HPDE6-E6E7 (cell line): ENCODE results near the gene DNM3.
"Not testable (repeated sequence)": the region's sequence is repeated elsewhere in the genome, so short reads cannot be mapped to it uniquely, and the experiment has no call there.

Source experiments
- DNase-seq: peaks from one replicate; pipeline ENCODE4 v3.0.0; 2011; ENCODE audit warnings: missing footprints; ENCODE audit errors: extremely low spot score

Gene DNM3

DNA sequence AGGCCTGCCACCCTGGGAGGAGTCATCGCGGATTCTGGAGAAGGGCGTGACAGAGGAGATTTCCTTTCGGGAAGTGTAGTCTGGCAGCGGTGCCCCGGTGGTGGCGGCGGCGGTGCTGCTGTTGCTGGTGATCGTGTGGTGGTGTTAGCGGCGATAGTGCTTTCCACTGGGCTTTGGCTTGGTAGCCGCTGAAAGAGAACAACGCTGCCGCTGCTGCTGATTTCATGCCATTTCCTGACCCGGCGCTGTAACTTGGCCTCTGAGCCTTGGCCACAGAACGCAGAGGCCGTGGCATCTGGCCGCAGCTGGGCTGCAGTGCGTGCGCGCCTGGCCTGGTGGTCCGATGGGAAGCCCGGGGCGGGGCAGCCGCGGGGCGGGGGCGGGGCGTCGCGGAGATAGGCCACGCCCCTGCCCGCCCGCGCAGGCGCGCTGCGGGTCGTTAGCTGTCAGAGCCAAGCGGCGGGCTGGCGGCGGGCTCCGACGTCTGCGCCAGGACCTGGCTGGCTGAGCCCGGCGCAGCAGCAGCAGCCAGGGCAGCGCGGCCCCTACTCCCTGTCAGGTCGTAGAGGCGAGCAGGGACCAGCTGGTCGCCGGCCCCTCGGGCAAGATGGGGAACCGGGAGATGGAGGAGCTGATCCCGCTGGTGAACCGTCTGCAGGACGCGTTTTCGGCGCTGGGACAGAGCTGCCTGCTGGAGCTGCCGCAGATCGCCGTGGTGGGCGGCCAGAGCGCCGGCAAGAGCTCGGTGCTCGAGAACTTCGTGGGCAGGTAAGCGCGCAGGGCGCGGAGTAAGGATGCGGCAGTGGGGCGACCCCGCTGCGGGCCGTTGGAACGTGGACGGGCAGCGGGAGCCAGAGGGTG lies at the start of gene DNM3:
TSS of gene DNM3 (plus strand) at position 449 of the 861 bp plus-strand sequence. CDS start at position 608, 159 bp downstream.
- DNase-seq = peak; percentile 66

- no peak for DNase-seq
Measured at GRCh38 chr1:171792656-171793369, 48.5 kb upstream of the DNM3 start.

DNA sequence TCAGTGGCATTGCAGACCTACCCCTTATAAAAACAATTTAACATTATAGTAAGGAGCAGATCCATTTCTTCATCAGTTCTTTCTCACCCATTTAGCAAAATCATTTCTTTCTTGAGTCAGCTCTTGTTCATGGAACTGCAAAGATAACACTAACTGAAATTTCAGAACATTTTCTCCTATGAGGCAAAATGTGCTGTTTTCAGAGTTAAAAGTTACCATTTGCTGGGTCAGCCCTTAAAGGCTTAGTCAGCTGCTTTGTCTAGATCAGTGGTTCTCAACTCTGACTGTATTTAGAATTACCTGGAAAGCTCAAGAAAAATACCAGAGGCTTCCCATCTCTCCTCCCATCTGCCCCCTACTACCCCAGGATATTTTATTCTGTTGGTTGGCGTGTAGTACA lies 47.7 kb upstream of the DNM3 start:
- DNase-seq = no peak

GRCh38 chr1:171794085-171794484 lies 47.2 kb upstream of the DNM3 start:
- peak; percentile 61 for DNase-seq

GRCh38 chr1:171796592-171796991 lies 44.7 kb upstream of the DNM3 start:
- DNase-seq = no peak

GRCh38 chr1:171798311-171798710 lies 43.0 kb upstream of the DNM3 start:
- DNase-seq = no peak

DNA sequence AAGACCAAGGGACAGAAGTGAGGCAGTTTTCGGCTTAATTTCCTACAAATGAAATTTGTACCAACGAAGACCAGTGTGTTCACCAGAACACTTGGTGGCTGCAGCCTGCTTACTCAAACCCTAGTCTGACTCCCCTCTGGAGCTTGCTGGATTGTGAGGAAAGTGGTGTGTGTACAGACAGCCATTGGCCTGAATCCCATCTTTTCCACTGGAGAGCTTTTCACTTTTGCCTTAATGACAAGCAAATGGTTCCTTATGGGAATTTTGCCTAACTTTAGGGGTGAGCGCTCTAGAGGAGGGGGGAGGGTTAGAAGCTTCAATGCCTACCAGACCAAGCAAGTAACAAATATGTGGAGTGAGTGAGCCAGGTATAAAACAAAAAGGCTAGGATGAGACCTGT lies 42.5 kb upstream of the DNM3 start:
- no peak for DNase-seq

DNA sequence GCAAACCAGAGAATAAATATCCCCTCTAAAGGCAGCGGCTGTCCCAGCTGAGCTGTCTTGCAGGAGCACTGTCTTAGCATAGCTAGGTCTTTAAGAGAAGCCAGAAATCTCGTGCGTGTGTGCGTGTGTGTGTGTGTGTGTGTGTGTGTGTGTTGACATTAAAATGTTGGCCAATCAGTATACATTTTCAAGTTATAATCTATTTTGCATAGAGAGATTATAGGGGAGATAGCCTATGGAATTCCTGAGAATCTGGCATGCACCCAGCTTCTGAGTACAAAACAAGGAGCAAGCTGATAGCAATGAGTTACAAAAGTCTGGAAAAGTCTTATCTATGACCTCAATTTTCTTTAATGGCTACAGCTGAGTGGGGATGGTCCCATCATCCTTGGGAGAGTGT lies 42.1 kb upstream of the DNM3 start:
- DNase-seq = no peak

DNA sequence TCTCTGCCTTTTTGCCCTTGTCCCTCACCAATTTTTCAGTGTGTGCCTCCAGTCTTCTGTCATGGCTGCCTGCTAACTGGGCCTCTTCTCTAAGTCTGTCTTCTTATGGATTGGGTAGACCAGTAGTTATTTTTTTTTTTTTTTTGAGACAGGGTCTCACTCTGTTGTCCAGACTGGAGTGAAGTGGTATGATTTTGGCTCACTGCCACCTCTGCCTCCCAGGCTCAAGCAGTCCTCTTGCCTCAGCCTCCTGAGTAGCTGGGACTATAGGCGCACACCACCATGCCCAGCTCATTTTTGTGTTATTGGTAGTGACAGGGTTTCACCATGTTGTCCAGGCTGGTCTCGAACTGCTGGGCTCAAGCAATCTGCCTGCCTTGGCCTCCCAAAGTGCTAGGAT lies 41.6 kb upstream of the DNM3 start:
- DNase-seq = not testable (repeated sequence)

DNA sequence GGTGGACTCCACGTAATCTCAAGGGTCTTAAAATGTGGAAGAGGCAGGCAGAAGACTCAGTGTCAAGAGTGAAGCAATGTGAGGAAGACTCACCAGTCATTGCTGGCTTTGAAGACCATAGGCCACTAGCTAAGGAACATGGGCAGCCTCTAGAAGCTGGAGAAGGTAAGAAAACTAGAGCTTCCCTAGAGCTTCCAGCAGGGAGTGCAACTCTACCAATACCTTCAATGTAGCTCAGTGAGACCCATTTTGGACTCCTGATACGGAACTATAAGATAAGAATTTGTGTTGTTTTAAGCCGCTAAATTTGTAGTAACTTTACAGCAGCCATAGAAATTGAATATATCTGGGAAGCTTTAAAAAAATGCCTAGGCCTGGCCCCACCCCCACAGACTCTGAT lies 41.0 kb upstream of the DNM3 start:
- no peak for DNase-seq

DNA sequence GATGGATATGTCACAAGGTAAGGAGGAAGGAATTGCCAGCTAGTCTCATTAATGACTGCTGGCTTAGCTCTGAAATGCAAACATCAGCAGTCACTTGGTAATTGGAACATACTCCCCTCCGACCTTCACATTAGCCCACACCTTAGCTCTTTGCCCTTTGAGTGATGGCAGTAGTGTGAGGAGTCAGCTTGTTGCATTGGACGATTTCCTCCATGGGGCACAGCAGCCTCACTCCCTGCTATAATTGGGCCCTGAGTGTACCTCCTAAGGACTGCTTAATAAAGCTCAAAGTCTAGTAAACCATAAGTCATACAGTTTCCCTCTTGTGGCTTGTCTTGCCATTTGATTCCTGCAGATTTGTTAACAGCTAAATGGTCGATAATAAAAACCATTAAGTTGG lies 40.4 kb upstream of the DNM3 start:
- DNase-seq = no peak

DNA sequence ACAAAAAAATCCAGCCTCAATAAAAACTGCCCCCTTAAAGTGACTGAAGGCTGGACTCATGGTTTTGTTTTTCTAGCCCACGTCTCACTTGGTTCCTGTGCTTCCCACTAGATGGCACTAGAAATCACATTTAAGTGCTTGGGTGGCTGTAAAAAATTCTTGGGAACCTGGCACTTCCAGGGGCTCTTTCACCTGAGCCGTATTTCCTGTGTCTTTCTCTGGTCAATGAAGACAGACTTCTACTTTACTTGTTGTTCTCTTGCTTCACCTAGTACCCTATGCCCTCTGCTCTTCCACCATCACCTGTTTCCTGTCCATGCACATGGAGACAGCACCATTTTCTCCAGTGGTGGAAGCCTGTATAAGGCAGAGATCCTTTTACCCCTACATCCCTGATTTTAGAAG lies 39.8 kb upstream of the DNM3 start:
- peak; percentile 46 for DNase-seq

GRCh38 chr1:171802207-171802606 lies 39.1 kb upstream of the DNM3 start:
- DNase-seq = no peak

- no peak for DNase-seq
Measured at GRCh38 chr1:171803045-171803444, 38.3 kb upstream of the DNM3 start.

GRCh38 chr1:171803461-171804022 lies 37.8 kb upstream of the DNM3 start:
- DNase-seq = no peak

DNA sequence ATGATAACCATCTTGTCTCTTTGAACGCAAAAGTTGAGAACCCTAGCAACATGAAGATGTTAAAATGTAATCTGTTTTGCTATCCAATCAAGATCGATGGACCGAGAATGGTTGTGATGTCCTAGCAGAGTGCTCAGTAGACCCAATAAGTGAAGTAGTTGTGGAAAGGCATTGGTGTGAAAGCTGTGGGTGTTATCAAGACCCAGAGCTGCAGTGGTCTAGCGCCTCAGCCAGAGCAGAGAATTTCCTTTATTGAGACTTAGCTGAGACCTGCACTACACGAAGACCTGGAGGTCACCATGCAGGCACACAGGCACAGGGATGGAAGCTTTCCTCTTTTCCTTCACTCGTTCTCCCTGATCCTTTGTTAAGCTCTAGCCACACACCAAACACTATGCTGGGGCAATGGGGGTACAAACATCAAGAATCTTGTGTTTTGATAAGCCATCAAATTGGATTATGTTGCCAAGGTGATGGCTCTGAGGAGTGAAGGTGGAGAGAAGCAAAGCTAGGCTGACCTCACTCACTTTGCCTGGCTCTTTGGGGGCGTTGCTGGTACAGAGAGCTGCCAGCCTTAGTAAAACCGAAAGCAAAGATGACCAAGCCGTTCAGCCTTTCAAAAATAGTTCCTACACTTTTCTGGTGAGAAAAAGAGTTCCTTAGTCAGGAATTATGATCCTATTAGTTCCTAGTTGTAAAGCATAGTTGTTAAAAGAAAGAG lies 35.7 kb upstream of the DNM3 start:
- no peak for DNase-seq

GRCh38 chr1:171807556-171807955 lies 33.7 kb upstream of the DNM3 start:
- DNase-seq = no peak

- DNase-seq = peak; percentile 73
Measured at GRCh38 chr1:171809834-171810233, 31.5 kb upstream of the DNM3 start.

GRCh38 chr1:171811672-171812071 lies 29.6 kb upstream of the DNM3 start:
- no peak for DNase-seq

GRCh38 chr1:171814692-171815091 lies 26.6 kb upstream of the DNM3 start:
- DNase-seq = no peak

- DNase-seq = no peak
Measured at GRCh38 chr1:171816300-171816901, 24.9 kb upstream of the DNM3 start.
